GM03348 (cell line): ENCODE measurements around the gene BCL11B.

Experiments used
- DNase-seq: peaks from one replicate; pipeline ENCODE4 v3.0.0; 2012; ENCODE audit warnings: low spot score

Gene BCL11B

DNA sequence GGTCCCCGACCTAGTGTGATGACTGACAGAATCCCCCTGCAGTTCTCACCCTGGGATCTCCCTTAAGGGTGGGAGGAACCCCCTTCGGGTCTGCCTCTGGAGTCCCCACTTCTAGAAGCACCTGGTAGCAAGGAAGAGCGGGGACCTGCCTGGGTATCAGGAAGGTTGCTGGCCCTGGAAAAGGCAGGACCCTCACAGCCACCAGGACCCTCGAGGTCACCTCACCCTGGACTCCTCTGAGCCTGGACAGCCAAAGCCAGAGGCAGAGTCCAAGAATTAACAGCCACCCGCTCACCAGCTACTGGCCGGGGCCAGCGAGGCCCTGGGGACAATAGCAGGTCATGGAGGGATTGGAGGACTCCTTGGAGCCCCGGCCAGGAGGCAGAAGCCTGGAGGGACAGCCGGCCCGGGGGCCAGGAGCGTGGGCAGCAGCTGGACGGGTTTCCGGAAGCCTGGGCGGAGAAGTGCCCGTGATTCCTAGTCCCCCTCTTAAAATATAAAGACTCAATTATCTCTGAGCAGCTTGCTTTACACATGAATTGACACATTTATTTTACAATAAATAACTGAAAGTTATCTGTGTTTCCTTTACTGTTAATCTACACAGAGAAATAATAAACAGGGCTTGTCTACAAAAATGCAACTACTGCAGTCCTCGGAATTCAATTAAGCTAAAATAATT, 17.5 kb downstream of the BCL11B start:
- no peak for DNase-seq

DNA sequence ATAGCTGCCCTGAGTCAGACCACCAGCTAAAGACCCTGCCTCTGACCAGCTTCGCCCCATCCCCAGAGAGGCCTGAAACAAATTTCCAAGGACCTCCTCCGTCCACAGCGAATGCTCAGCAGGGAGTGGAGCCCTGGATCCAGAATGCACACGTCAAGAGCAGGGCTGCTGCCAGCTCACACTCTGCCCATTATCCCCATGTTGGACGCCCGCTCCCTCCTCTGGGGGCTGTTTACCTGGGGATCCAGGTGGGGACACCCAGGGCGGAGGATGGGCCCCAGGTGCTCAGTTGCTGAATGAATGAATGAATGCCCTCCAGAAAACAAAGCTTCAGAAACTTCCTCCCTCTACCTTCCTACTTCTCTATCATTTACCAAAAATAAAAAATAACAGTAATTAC, 18.1 kb downstream of the BCL11B start:
- no peak for DNase-seq

DNA sequence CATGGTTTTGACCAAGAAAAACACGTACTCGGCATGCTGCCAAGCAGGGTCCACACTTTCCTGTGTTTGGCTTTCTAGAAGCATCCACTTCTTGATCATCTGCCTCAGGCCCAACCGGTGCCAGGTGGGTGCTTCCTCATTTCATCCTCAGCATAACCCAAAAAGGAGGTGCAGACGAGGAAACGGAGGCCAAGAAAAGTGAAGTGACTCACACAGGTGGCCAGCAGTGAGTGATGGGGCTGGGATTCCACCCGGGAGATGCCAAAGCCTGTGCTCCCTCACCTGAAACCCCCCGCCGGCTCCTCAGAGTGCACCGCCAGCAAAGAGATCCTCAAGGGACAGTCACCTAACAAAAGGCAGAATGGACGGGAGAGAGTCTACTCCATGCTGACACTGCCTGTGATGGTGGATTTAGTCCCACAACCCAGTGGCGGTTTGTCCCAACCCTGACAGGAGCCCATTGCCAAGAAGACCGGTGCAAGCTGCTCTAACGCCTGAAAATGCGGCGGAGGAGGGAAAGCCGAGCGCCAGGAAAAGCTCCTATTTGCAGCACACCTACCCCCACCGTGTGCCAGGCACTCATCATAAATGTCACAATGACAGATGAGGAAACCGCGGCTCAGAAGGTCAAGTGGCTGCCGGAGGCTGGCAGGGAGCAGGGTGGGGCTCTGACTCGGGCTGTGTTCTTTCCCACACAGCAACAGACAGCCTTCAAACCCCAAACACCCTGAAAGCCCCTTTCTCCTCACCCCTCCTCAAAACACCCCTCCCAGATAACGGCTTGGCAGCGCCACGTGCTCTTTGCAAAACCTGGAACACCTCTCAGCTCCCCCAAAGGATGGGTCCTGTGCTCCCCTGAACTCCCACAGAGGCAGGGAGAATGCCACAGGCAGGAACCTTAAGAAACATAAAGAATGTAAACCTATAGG, 18.8 kb downstream of the BCL11B start:
- no peak for DNase-seq

- DNase-seq: no peak
Measured at GRCh38 chr14:99252443-99252939, 19.5 kb downstream of the BCL11B start.

DNA sequence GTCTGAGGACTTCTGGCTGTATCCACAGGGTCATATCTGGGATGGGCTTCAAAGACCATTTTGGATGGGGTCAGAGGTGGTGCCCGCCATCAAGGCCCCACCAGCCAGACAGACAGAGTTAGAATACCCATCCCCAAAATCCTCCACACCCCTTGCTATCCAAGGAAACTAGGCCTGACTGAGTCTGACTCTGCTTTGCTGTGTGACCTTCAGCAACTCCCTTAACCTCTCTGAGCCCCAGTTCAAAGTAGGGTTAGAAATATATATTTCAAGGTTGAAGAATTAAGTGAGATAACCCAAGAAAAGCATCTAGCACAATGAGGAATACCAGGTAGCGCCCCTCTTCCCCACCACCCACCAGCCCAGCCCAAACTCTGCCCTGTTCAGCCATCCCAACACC, 20.3 kb downstream of the BCL11B start:
- DNase-seq: no peak

- DNase-seq: no peak
Measured at GRCh38 chr14:99250636-99251208, 21.3 kb downstream of the BCL11B start.

GRCh38 chr14:99249389-99249788, 22.6 kb downstream of the BCL11B start:
- DNase-seq: no peak

DNA sequence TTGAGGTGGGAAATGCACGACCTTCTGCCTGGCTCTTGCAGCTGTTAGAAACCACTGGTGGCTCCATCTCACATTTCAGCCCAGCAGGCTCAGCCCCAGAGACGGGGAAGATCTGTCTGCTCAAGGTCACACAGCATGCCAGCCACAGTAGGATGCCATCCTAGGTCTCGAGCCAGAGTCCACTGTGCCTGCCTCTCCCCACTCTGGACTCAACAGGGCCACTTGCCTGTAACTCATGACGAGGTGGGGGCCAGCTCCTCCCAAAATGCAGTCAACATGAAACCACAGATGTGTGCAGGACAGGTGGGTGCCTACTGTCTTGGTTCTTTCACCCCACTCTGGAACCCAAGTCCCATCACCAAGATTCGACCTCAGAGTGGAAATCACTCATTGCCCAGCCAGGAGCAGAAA, 23.2 kb downstream of the BCL11B start:
- DNase-seq: no peak

GRCh38 chr14:99247772-99248171, 24.2 kb downstream of the BCL11B start:
- no peak for DNase-seq

GRCh38 chr14:99247101-99247729, 24.8 kb downstream of the BCL11B start:
- DNase-seq: no peak

GRCh38 chr14:99246536-99247097, 25.4 kb downstream of the BCL11B start:
- DNase-seq: no peak

DNA sequence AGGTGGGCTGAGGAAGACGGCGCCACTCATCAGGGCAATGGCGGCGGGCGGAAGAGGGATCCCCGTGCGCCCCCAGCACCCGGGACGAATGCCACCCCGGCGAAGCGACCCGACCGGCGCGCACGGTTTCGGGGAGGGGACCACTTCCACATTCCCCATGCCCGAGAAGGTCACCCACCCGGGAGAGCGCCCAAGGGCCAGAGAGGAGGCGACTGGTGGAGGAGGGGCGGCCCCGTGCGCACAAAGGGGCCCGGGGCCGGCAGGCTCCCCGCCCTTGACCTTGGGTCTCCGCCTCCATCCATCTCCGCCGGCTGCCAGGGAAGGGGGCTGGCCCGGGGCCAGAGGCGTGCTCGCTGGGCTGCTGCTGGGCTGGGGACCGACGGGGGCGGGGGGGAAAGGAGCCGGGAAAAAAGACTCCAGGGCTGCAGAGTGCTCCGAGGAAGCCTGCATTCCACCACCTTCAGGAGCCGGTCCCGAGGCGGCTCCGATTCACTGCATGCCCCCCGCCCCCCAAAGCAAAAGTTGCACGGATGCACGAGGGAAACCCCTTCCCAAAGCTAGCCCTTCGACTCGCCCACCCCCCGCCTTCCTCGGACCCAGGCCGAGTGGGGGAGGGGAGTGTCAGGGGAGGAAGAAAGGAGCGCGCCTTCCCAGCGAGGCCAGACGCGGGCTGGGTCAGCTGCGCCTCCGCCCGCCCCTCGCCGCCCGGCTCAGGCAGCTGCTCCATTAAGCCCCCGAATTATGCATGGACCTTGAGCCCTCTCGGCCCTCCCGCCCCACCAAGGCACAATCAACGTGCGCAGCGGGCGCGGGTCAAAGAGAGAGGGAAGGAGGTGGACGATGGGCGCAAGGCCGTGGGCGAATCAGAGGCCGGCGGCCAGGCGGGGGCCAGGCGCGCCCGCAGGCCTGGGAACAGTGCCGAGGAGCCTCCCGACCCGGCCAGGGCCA, 26.2 kb downstream of the BCL11B start:
- DNase-seq: no peak

GRCh38 chr14:99244941-99245563, 26.9 kb downstream of the BCL11B start:
- no peak for DNase-seq

DNA sequence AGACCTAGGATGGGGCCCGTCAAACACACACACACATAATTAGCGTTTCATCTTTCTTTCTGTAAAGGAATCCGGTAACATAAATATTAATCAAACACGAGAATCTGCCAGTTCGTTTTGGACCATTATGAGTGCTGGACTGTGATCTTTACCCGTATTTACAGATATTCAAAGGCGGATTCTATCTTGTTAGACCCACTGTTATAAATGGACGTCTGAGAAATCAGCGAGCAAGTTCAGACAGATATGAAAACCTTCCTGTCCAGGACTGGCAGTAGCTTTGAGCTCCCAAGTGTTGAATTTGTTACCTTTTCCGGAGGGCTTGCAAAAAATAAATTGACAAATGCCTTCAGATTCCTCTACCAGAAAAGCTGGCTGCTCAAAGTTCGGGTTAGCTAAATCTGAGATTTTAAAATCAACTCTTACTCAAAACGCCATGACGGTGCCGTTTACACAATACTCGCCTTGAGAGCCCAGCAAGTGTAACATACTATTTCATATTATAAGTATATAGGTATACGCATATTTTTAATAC, 27.6 kb downstream of the BCL11B start:
- no peak for DNase-seq

- DNase-seq: no peak
Measured at GRCh38 chr14:99242816-99243721, 28.9 kb downstream of the BCL11B start.

GRCh38 chr14:99242238-99242637, 29.8 kb downstream of the BCL11B start:
- DNase-seq: no peak

DNA sequence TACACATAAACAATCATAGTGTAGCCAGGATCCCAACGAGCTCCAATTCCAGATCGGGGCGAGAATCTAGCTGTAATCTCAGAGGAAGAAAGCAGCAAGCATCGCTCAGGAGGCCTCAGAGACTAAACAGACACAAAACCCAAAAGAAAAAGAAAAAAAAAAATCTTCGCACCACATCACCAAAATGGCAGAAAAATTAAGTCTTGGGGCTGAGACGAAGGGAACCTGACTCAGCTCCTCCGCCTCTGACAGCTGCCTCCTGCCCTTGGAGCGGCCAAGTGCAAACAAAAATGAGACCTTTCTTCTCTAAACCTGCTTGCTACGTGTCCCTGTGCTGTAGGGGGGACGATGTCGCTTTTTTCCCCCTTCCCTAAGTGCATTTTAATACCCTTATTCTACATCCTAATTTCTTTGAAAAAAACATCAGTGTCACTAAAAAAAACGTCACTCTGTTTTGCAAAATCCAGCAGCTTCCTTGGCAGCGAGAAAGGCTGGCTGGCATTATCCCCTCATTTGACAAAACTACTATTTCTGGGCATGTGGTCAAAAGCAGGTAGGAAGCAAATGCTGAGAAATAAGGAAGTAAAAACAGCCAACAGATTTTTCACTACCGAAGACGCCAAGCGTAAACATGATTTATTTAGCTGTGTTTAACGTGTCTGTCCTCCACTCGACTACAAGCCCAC, 30.5 kb downstream of the BCL11B start:
- no peak for DNase-seq

DNA sequence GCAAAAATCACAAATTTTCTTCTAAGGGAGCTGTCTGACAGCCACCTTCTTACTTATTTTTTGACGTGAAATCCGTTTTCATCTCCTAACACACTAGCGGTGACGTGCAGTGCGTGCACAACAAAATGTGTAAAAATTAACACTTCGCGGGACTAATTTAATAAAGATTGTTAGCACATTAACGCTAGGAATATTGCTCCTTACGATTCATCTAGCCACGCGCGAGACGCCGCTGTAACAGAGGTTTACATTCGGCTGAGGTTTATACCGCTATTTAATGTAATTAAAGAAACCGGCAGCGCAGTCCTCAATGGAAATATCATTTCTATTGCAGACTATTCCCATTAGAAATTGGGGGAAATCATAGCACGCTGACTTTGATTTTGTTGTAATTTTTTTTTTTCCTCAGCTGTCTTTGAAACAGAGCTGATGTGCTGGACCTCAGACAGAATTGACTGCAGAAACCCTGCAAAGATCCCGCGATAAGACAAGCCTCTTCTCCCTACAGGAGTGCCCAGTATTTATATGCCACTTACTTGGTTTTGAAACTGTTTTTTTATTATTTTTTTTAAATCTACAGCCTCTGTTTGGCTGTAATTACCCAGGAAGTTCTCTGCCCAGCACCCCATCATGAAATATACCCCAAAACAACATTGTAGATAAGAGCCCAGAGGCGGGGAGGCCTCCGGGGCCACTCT, 31.2 kb downstream of the BCL11B start:
- no peak for DNase-seq
